Measurements from ENCODE around the gene CSNK2B. TPM values are rescaled to one million over a fixed set of nuclear protein-coding genes. Genes with fewer than 3 reads are reported as not detected.

Gene CSNK2B
- total RNA-seq, 1 donor from 2014 or later = 76.5 TPM

- DNase-seq (ENCODE audit: low read depth in 2 of 2) = no peak
Measured at GRCh38 chr6:31710523-31711219, 44.8 kb downstream of the CSNK2B start.

- no peak for DNase-seq (ENCODE audit: low read depth in 2 of 2)
Measured at GRCh38 chr6:31711233-31711632, 45.4 kb downstream of the CSNK2B start.

- no peak for DNase-seq (ENCODE audit: low read depth in 2 of 2)
Measured at GRCh38 chr6:31712296-31712695, 46.4 kb downstream of the CSNK2B start.

GRCh38 chr6:31713465-31713864, 47.6 kb downstream of the CSNK2B start:
- no peak for DNase-seq (ENCODE audit: low read depth in 2 of 2)

GRCh38 chr6:31713991-31714684, 48.3 kb downstream of the CSNK2B start:
- DNase-seq (ENCODE audit: low read depth in 2 of 2) = no peak

- no peak for DNase-seq (ENCODE audit: low read depth in 2 of 2)
Measured at GRCh38 chr6:31715022-31715958, 49.4 kb downstream of the CSNK2B start, which contains the start of gene LY6G6D. Gene LY6G6D, plus strand, starts transcription at chr6:31715348. Its CDS starts 8 bp downstream, at chr6:31715356.

GRCh38 chr6:31717499-31718222, 51.8 kb downstream of the CSNK2B start:
- no peak for DNase-seq (ENCODE audit: low read depth in 2 of 2)

GRCh38 chr6:31718265-31718664, 52.4 kb downstream of the CSNK2B start:
- no peak for DNase-seq (ENCODE audit: low read depth in 2 of 2)

- DNase-seq (ENCODE audit: low read depth in 2 of 2) = no peak
Measured at GRCh38 chr6:31719001-31719400, 53.1 kb downstream of the CSNK2B start.

Other genes with a start within 250 kb of the CSNK2B start
- gene MICB, start 167.9 kb upstream of the CSNK2B start, total RNA-seq = 6.8 and 8.3 TPM in 2 replicates
- not detected in 2 replicates for gene MCCD1, start 137.1 kb upstream of the CSNK2B start, total RNA-seq
- 318 and 410 TPM in 2 replicates for gene DDX39B, start 124.1 kb upstream of the CSNK2B start, total RNA-seq
- 0.13 TPM in 1 of 2 replicates, not detected in the other for gene ATP6V1G2, start 119.5 kb upstream of the CSNK2B start, total RNA-seq
- gene NFKBIL1, start 118.5 kb upstream of the CSNK2B start, total RNA-seq = 19.8 and 24.7 TPM in 2 replicates
- not detected in 2 replicates for gene LTA, start 93.8 kb upstream of the CSNK2B start, total RNA-seq
- not detected in 2 replicates for gene TNF, start 90.5 kb upstream of the CSNK2B start, total RNA-seq
- gene LTB, start 83.7 kb upstream of the CSNK2B start, total RNA-seq = 6.4 and 11.8 TPM in 2 replicates
- gene LST1, start 79.8 kb upstream of the CSNK2B start, total RNA-seq = 0.51 TPM in 1 of 2 replicates, not detected in the other
- not detected in 2 replicates for gene NCR3, start 73.1 kb upstream of the CSNK2B start, total RNA-seq
- gene AIF1, start 50.8 kb upstream of the CSNK2B start, total RNA-seq = 0.13 TPM in 2 replicates
- gene PRRC2A, start 45.4 kb upstream of the CSNK2B start, total RNA-seq = 19.8 and 35.0 TPM in 2 replicates
- 86.7 and 158 TPM in 2 replicates for gene BAG6, start 13.4 kb upstream of the CSNK2B start, total RNA-seq
- 0.39 and 0.51 TPM in 2 replicates for gene APOM, start 10.2 kb upstream of the CSNK2B start, total RNA-seq
- gene C6orf47, start 5.3 kb upstream of the CSNK2B start, total RNA-seq = 15.8 and 22.9 TPM in 2 replicates
- 9.0 and 11.5 TPM in 2 replicates for gene GPANK1, start 1.1 kb upstream of the CSNK2B start, total RNA-seq
- 0.64 and 2.0 TPM in 2 replicates for gene LY6G5B, start 3.9 kb downstream of the CSNK2B start, total RNA-seq
- gene LY6G5C, start 15.0 kb downstream of the CSNK2B start, total RNA-seq = 1.2 and 1.9 TPM in 2 replicates
- gene ABHD16A, start 37.2 kb downstream of the CSNK2B start, total RNA-seq = 43.8 and 59.8 TPM in 2 replicates
- not detected in 2 replicates for gene LY6G6F, start 40.8 kb downstream of the CSNK2B start, total RNA-seq
- gene LY6G6D, start 49.3 kb downstream of the CSNK2B start, total RNA-seq = not detected in 2 replicates
- not detected in 2 replicates for gene LY6G6C, start 55.7 kb downstream of the CSNK2B start, total RNA-seq
- not detected in 2 replicates for gene MPIG6B, start 57.3 kb downstream of the CSNK2B start, total RNA-seq
- 108 and 125 TPM in 2 replicates for gene DDAH2, start 63.2 kb downstream of the CSNK2B start, total RNA-seq
- 464 and 694 TPM in 2 replicates for gene CLIC1, start 70.5 kb downstream of the CSNK2B start, total RNA-seq
- 2.8 and 4.5 TPM in 2 replicates for gene MSH5, start 73.9 kb downstream of the CSNK2B start, total RNA-seq
- gene SAPCD1, start 96.6 kb downstream of the CSNK2B start, total RNA-seq = 2.0 and 3.3 TPM in 2 replicates
- under 0.01 and 0.13 TPM in 2 replicates for gene VWA7, start 111.2 kb downstream of the CSNK2B start, total RNA-seq
- gene VARS1, start 129.7 kb downstream of the CSNK2B start, total RNA-seq = 48.1 and 53.7 TPM in 2 replicates
- 29.5 and 39.2 TPM in 2 replicates for gene LSM2, start 140.9 kb downstream of the CSNK2B start, total RNA-seq
- gene HSPA1L, start 149.2 kb downstream of the CSNK2B start, total RNA-seq = 1.2 and 1.4 TPM in 2 replicates
- 67.4 and 81.8 TPM in 2 replicates for gene HSPA1A, start 149.5 kb downstream of the CSNK2B start, total RNA-seq
- gene HSPA1B, start 161.7 kb downstream of the CSNK2B start, total RNA-seq = 27.6 and 37.1 TPM in 2 replicates
- 50.2 and 73.0 TPM in 2 replicates for gene NEU1, start 196.7 kb downstream of the CSNK2B start, total RNA-seq
- under 0.01 TPM in 2 replicates for gene SLC44A4, start 212.9 kb downstream of the CSNK2B start, total RNA-seq
- gene EHMT2, start 231.6 kb downstream of the CSNK2B start, total RNA-seq = 25.9 and 37.4 TPM in 2 replicates
- gene ZBTB12, start 236.0 kb downstream of the CSNK2B start, total RNA-seq = 2.2 and 3.0 TPM in 2 replicates

All from dermis microvascular lymphatic vessel endothelial cell (primary cell).